Fibroblast of pulmonary artery (primary cell): ENCODE data around the gene BLOC1S5.
A peak's percentile ranks its signal among the peaks of the same experiment; 100 is the strongest.

Experiments
- DNase-seq: peaks from one replicate; pipeline ENCODE4 v3.0.0-alpha.2; 2010; ENCODE audit warnings: low read depth
- H3K4me3 ChIP-seq: replicated peaks from 2 replicates; pipeline ENCODE4 v1.5.1; 2011; ENCODE audit warnings: low read depth, mild to moderate bottlenecking, control low read depth, low read length, moderate library complexity
- TF ChIP-seq, protein P1 (sequence below): IDR thresholded peaks from 2 replicates; pipeline ENCODE4 v1.5.1; 2011; ENCODE audit warnings: mild to moderate bottlenecking, control low read depth, low read length, inconsistent platforms; ENCODE audit errors: missing control alignments

Gene BLOC1S5

GRCh38 chr6:8063761-8064637, at the start of gene BLOC1S5:
BLOC1S5 (minus strand) TSS chr6:8064389; CDS start chr6:8064376, 13 bp downstream.
- peak; percentile 97 for DNase-seq
- TF ChIP-seq, protein P1, sequence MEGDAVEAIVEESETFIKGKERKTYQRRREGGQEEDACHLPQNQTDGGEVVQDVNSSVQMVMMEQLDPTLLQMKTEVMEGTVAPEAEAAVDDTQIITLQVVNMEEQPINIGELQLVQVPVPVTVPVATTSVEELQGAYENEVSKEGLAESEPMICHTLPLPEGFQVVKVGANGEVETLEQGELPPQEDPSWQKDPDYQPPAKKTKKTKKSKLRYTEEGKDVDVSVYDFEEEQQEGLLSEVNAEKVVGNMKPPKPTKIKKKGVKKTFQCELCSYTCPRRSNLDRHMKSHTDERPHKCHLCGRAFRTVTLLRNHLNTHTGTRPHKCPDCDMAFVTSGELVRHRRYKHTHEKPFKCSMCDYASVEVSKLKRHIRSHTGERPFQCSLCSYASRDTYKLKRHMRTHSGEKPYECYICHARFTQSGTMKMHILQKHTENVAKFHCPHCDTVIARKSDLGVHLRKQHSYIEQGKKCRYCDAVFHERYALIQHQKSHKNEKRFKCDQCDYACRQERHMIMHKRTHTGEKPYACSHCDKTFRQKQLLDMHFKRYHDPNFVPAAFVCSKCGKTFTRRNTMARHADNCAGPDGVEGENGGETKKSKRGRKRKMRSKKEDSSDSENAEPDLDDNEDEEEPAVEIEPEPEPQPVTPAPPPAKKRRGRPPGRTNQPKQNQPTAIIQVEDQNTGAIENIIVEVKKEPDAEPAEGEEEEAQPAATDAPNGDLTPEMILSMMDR, result no peak
- H3K4me3 ChIP-seq, result peak within 1 kb of the TSS; percentile 98

DNA sequence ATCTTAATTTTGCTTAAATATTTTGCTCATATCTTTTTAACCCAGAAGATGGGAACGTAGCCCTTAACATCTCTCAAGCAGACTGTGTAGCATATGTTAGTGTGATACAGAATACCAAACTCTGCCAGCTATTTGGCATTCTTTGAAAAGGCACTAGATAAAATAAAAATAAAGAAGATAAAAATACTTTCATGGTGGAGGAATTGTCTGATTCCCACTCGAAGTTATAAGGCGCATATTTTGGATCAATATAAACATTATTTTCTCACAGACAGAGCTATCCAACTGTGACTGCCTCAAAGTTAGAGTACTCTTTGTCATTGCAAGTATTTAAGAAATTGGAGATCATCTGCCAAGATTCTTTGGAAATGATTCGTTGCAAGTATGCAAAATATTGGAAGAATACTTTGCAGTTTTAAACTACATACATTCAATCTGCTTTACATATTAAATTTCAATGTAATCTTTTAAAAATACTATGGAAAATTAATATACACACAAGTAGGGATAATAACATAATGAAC, 49.0 kb upstream of the BLOC1S5 start:
- TF ChIP-seq, protein P1, result no peak
- H3K4me3 ChIP-seq, result no peak overlapping the region
- peak; percentile 15 for DNase-seq

- TF ChIP-seq, protein P1, result no peak
- no peak for DNase-seq
- no peak overlapping the region for H3K4me3 ChIP-seq
Measured at GRCh38 chr6:8110725-8111124, 46.5 kb upstream of the BLOC1S5 start.

DNA sequence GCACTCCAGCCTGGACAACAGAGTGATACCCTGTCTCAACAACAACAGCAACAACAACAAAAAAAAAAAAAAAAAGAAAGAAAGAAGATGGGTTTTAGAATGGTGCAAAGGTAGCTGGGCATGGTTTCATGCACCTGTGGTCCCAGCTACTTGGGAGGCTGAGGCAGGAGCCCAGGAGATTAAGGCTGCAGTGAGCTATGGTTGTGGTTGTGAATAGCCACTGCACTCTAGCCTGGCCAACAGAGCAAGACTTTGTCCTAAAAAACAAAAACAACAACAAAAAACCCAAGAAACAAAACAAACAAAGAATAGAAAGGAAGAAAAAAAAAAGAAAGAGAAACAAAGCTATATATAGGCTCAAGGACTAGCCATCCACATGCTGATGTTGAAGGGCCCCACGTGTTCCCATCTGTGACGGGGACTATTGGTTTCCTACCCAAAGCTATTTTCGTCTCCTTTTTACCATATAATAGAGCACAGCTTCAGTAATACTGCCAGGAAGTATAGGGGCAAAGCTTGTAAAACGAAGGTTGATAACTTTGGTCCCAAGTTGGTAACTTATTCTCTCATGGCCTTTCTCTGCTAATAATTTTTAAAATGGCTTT, 46.0 kb upstream of the BLOC1S5 start:
- DNase-seq, result no peak
- TF ChIP-seq, protein P1, result no peak
- no peak overlapping the region for H3K4me3 ChIP-seq

- no peak overlapping the region for H3K4me3 ChIP-seq
- TF ChIP-seq, protein P1, result no peak
- no peak for DNase-seq
Measured at GRCh38 chr6:8108759-8109539, 44.8 kb upstream of the BLOC1S5 start.

DNA sequence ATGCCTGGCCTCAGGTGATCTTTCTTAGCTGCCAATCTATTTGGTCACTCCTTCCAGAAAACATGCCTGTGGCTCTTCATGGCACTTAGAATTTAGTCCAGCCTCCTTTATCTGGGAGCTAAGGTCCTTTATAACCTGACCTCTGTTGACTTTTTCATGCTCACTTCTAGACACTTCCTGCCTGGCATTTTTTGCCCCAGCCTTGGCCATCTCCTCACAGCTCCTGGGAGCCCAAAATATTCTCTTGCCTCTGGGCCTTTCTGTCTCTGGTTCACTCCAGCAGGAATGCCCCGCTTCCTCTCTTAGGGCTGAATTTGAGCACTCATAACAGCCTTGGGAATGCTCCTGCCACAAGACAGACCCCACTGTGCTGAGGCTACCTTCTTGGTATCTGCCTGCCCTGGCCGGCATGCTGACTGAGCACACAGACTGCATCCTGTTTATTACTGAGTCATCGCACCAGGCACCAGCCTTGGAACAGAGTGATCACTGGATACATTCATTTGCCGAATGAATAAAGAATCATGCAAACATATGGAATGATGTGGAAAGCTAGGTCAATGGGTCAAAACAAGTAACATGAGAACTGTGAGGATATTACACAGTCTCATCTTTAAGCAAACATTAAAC, 44.0 kb upstream of the BLOC1S5 start:
- DNase-seq, result peak; percentile 87
- TF ChIP-seq, protein P1, result no peak
- H3K4me3 ChIP-seq, result no peak overlapping the region
